Measurements from ENCODE around the gene SMIM15. TPM values are rescaled to one million over a fixed set of nuclear protein-coding genes. Genes with fewer than 3 reads are reported as not detected.
A peak's percentile ranks its signal among the peaks of the same experiment; 100 is the strongest.

The SMIM15 gene
- 33.1 TPM for total RNA-seq

DNA sequence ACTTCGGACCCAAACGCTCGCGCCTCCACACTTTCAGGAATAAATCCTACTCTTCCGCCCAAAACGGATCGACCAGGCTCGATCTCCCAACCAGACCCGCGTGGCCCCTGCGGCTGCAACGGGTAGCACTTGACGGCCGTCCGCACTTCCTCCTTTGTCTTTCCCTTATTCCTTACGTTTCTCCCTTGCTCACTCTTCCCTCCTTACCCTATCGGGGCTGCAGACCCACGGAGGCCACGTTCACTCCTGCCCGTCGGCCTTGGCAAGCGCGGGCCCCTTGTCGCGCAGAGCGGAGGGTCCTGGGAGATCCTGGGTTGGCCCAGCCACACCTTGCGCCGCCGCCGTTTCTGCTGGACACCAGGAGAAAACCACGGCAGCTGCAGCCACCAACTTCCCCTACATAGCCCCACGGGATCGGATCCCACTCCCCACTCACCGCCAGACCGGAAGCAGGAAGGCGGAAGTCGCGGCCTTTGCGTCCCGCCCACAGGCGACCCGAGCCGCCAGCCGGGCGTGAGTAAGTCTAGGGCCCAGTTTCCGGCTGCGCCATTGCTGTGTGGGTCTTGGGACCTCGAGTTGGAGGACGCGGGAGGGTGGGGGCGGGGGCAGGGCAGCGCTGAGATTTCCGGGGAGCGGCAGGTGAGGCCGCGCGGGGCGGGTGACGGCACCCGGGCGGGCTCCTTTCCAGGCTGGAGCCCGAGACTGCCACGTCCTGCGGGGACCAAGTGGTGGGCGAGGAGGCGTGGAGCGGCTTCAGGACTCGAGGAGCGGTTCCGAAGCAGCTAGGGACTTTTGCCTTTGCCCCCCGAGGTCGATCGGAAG is at the start of gene SMIM15:
SMIM15 (minus strand) TSS at position 459 of the 822 bp plus-strand sequence. CDS start 2,297 bp downstream, outside the sequence.
- peaks cover 0 to 25% of the 10 kb centered on the region in 2 donors for H3K36me3 ChIP-seq
- peak; percentile 81 to 88 for TF ChIP-seq POLR2AphosphoS5 (IDR thresholded peaks at IDR 0.05; ENCODE audit: insufficient read depth in 1 of 2, low read depth in 1 of 2)
- TF ChIP-seq, protein P1, sequence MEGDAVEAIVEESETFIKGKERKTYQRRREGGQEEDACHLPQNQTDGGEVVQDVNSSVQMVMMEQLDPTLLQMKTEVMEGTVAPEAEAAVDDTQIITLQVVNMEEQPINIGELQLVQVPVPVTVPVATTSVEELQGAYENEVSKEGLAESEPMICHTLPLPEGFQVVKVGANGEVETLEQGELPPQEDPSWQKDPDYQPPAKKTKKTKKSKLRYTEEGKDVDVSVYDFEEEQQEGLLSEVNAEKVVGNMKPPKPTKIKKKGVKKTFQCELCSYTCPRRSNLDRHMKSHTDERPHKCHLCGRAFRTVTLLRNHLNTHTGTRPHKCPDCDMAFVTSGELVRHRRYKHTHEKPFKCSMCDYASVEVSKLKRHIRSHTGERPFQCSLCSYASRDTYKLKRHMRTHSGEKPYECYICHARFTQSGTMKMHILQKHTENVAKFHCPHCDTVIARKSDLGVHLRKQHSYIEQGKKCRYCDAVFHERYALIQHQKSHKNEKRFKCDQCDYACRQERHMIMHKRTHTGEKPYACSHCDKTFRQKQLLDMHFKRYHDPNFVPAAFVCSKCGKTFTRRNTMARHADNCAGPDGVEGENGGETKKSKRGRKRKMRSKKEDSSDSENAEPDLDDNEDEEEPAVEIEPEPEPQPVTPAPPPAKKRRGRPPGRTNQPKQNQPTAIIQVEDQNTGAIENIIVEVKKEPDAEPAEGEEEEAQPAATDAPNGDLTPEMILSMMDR (IDR thresholded peaks at IDR 0.05), result no peak
- peaks cover 33% of the 10 kb centered on the region for H3K4me1 ChIP-seq
- DNase-seq (ENCODE audit: extremely low spot score in 2 of 2), result peak in 1 of 2 donors; percentile 91
- no peaks in the 10 kb centered on the region for H3K9me3 ChIP-seq
- peak within 1 kb of the TSS; percentile 94 for H3K27ac ChIP-seq
- intact Hi-C loops (cut with DNase I), result loop anchor here (10.0 kb wide), 1 partner anchor 173 kb away; the partner anchor contains the start of gene ZSWIM6
- H3K4me3 ChIP-seq, result peak within 1 kb of the TSS; percentile 84 to 94
- H3K27me3 ChIP-seq, result no peaks in the 10 kb centered on the region

GRCh38 chr5:61207884-61208283 is 45.6 kb upstream of the SMIM15 start:
- DNase-seq (ENCODE audit: extremely low spot score in 2 of 2), result no peak
- TF ChIP-seq POLR2AphosphoS5 (IDR thresholded peaks at IDR 0.05; ENCODE audit: insufficient read depth in 1 of 2, low read depth in 1 of 2) (no peak), POLR2A (IDR thresholded peaks at IDR 0.05) (no peak)
- TF ChIP-seq, protein P1 (IDR thresholded peaks at IDR 0.05), result no peak
- no peaks in the 10 kb centered on the region for H3K9me3 ChIP-seq
- H3K27me3 ChIP-seq, result no peaks in the 10 kb centered on the region
- H3K4me3 ChIP-seq, result no peak overlapping the region
- intact Hi-C loops (cut with DNase I), result no loop called here
- H3K27ac ChIP-seq, result no peak overlapping the region
- H3K36me3 ChIP-seq, result no peaks in the 10 kb centered on the region
- H3K4me1 ChIP-seq, result no peaks in the 10 kb centered on the region

DNA sequence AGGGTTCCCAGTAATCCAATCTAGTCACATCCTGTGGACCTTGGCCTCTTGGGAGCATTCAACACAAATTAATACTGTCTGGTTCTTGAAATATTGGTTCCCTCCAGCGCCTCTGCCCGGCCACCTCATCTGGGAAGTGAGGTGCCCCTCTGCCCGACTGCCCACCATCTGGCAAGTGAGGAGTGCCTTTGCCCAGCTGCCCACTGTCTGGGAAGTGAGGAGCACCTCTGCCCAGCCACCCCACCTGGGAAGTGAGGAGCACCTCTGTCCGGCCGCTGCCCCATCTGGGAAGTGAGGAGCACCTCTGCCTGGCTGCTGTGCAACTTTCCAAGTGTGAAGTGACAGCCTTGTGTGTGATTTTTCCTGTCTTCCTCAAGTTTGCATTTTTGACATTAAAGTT is 42.7 kb upstream of the SMIM15 start:
- Histone ChIP-seq H3K4me3 (no peak overlapping the region), H3K27me3 (no peaks in the 10 kb centered on the region), H3K4me1 (no peaks in the 10 kb centered on the region), H3K36me3 (no peaks in the 10 kb centered on the region), H3K9me3 (no peaks in the 10 kb centered on the region), H3K27ac (no peak overlapping the region)
- intact Hi-C loops (cut with DNase I), result no loop called here
- no peak for TF ChIP-seq POLR2AphosphoS5 (IDR thresholded peaks at IDR 0.05; ENCODE audit: insufficient read depth in 1 of 2, low read depth in 1 of 2)
- TF ChIP-seq, protein P1 (IDR thresholded peaks at IDR 0.05), result no peak
- no peak for TF ChIP-seq POLR2A (IDR thresholded peaks at IDR 0.05)
- DNase-seq (ENCODE audit: extremely low spot score in 2 of 2), result no peak

DNA sequence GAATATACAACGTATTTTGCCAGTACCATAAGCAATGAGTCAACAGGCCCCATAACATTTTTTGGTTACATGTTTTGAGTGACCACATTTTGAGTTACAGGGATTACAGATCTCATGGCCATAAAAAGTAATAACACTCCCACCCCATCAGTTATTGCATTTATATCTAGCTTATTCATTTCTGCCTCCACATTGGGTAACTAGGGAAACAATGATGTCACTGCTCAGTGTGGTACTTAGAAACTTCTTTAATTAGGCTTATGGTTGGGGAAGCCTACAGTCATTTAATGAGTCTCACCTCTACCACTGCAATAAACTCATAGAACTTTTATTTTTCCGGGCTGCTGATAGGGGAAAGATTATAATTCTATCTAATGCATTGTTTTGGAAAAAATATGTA is 39.9 kb upstream of the SMIM15 start:
- intact Hi-C loops (cut with DNase I), result no loop called here
- no peaks in the 10 kb centered on the region for H3K27me3 ChIP-seq
- H3K27ac ChIP-seq, result no peak overlapping the region
- no peaks in the 10 kb centered on the region for H3K9me3 ChIP-seq
- DNase-seq (ENCODE audit: extremely low spot score in 2 of 2), result no peak
- no peak overlapping the region for H3K4me3 ChIP-seq
- H3K36me3 ChIP-seq, result no peaks in the 10 kb centered on the region
- no peaks in the 10 kb centered on the region for H3K4me1 ChIP-seq
- TF ChIP-seq, protein P1 (IDR thresholded peaks at IDR 0.05), result no peak
- TF ChIP-seq POLR2A (IDR thresholded peaks at IDR 0.05) (no peak), POLR2AphosphoS5 (IDR thresholded peaks at IDR 0.05; ENCODE audit: insufficient read depth in 1 of 2, low read depth in 1 of 2) (no peak)

DNA sequence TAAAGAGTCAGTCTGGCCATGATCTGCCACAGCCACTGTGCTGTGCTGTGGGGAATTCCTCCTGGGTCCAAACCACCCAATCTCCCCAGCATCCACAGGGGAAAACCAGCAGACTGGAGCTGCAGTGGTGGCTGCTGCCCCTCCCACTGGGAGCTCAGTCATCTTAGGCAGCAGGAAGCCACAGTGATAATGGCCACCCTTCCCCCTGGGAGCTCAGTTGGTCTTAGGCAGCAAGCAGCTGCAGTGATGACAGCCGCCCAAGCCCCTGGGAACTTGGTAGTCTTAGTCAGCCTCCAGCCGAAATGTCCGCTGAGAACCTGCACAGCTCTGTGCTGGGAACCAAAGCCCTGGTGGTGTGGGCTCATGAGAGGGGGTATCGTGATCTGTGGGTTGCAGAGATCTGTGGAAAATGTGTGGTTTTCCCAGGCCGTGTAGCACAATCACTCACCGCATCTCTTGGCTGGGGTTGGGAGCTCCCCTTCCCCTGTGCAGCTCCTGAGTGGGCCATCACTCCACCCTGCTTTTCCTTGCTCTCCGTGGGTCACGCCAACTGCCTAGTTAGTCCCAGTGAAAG is 38.4 kb upstream of the SMIM15 start:
- TF ChIP-seq, protein P1 (IDR thresholded peaks at IDR 0.05), result no peak
- no peak for TF ChIP-seq POLR2AphosphoS5 (IDR thresholded peaks at IDR 0.05; ENCODE audit: insufficient read depth in 1 of 2, low read depth in 1 of 2)
- no peak for TF ChIP-seq POLR2A (IDR thresholded peaks at IDR 0.05)
- no peaks in the 10 kb centered on the region for H3K36me3 ChIP-seq

More for the DNA sequence above, 38.4 kb upstream of the SMIM15 start:
- H3K27ac ChIP-seq, result no peak overlapping the region
- H3K9me3 ChIP-seq, result no peaks in the 10 kb centered on the region
- no peaks in the 10 kb centered on the region for H3K4me1 ChIP-seq
- no peak for DNase-seq (ENCODE audit: extremely low spot score in 2 of 2)
- no peaks in the 10 kb centered on the region for H3K27me3 ChIP-seq
- H3K4me3 ChIP-seq, result no peak overlapping the region
- intact Hi-C loops (cut with DNase I), result no loop called here

All from vagina (tissue), 2 donors.